Renal cortex interstitium (tissue), 11 donors: Measurements from ENCODE around the gene VAV2. TPM values are rescaled to one million over a fixed set of nuclear protein-coding genes. Genes with fewer than 3 reads are reported as not detected.
"Not testable (repeated sequence)": the region's sequence is repeated elsewhere in the genome, so short reads cannot be mapped to it uniquely, and the experiment has no call there.

Experiments
- DNase-seq, 11 donors: peaks; one replicate each; pipeline ENCODE4 v3.0.0-alpha.2; 2013; ENCODE audit warnings: low read depth in 9 of 11, low spot score in 4 of 11; ENCODE audit errors: extremely low read depth in 1 of 11
- polyA plus RNA-seq, 3 donors: library from polyadenylated mRNA; unstranded; fragments of 120-200 nt; gene quantifications; one replicate each; pipeline ENCODE4 v1.2.1, GENCODE V29; 2013; ENCODE audit not compliant: insufficient read length in 3 of 3

VAV2 gene
- polyA plus RNA-seq, 3 donors = 37.2 to 66.2 (median 40.4) TPM

DNA sequence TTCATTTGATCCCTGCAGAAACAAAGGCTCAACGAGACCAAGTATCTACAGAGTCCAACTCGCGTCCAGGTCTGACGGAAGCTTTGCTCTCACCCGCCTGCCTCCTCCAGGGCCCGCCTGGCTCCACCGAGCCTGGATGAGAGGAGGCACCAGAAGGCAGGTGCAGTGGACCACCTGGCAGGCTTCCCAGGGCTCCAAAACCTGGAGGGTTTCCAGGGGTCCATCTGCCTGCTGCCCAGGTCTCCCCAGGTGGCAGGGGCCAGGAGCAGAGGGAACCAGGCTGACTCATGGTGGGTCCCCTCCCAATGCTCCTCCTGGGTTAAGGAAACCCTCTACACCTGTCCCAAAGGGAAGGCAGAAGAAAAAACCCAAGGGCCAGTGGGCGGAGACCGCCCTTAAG, 59.5 kb downstream of the VAV2 start:
- no peak for DNase-seq

DNA sequence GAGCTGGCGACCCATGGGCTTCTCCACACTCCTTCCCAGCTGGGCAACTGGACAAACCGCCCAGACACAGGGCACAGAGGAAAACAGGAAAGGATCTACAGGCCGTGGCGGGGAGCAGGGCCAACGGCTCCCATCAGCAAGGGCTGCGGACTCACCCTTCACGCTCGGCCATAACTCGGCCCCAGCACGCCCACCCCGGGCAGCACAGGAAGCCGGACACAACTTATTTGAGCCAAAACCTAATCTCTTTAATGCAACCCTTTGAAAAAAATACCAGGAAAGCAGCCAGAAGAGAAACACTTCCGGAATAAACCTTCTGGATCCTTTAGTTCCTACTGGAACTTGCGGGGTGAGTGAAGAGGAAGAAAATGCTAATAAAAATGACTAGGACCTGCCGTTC, 59.9 kb downstream of the VAV2 start:
- DNase-seq = no peak

DNA sequence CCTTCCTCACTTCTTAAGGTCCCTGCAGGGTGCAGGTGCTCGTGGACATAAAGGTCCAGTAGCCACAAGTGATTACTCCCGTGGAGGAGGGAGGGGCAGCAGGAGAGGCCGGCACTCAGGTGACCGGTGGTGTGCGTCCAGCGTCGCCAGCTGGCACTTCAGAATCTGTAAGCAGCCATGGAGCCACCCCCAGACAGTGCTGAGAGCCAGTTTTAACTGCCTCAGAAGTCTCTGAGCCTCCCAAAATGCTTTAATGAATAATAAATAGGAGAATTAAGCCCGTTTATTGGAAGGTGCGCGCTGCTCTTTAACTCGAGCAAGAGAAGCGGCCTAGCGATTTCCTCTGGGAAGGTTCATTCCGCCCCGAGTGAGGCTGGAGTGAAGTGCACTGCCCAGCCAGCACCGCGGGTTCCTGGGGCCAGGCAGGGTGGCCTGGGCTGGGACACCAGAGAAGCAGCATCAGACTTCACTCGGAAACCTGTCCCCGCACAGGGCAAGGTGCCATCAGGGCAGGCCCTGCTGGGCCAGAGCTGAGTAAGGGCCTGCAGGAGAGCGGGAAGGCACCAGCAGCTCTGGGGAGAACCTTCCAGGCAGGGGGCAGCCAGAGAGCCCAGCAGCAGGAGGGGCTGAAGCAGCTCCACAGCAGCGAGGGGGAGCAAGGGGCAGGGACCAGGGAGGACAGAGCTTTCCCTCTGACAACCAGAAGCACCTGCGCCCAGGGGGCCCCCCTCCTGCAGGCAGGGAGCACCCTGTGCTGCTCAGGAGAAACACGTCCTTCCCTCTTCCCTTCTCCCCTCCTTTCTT, 61.2 kb downstream of the VAV2 start:
- DNase-seq = no peak

DNA sequence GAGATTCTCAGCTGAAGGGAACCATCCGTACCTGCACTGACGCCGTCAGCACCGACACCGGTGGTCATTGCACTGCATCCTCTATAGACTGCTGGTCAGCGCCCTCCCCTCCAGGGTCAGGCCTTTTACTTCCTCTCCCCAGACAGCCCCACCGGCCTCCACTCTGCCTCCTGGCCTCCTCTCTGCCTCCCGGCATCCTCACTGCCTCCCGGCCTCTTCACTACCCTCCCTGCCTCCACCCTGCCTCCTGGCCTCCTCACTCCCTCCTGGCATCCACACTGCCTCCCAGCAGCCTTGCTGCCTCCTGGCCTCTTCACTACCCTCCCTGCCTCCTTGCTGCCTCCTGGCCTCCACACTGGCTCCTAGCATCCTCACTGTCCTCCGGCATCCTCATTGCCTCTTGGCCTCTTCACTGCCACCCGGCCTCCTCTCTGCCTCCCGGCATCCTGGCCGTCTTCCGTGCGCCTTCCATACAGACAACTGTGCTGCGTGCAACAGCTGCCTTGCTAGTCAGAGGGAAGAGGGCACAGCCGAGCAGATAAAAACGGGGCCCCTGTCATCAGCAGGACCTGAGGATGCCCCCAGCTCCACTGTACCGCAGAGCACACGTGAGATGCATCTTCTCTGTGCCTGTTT, 62.0 kb downstream of the VAV2 start:
- no peak for DNase-seq

DNA sequence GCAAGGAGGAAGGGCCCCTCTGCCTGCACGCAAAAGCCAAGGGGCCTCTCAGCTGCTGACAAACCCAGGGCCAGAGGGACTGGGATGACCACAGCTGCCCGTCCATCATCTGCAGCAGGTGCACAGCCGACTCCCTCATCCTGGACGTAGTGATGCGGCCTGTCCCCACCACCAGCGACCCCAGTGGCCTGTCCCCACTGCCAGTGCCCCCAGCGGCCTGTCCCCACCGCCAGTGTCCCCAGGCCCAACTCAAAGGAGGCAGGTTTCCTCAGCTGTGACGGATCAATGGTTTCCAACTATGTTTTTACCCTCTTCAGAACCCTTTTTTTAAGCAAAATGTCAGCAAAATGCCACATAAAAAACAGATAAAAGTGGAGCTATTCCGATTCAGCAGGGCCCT, 62.5 kb downstream of the VAV2 start:
- no peak for DNase-seq

DNA sequence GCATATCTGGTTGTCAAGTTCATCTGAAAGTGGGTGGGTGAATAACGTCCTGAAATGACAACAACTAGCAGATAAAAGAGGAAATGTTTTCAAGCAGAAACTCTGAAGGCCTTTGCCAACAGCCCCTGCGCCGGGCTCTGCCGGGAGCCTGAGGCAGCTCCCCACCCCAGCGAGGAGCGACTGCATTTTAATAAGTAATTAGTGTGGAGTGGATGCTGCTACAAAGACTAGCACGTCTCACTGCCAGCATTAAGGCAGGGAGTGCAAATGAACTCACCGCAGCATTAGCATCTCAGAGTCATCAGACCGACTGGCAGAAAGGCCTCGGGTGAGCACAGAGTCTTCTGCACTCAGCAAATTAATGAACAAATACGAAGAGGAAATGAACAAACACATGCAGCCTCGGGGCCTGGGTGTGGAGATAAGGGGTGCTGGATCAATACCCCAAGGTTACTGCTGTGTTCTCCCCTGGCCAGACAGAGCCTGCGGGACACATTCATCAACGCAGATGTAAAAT, 63.8 kb downstream of the VAV2 start:
- DNase-seq = no peak

DNA sequence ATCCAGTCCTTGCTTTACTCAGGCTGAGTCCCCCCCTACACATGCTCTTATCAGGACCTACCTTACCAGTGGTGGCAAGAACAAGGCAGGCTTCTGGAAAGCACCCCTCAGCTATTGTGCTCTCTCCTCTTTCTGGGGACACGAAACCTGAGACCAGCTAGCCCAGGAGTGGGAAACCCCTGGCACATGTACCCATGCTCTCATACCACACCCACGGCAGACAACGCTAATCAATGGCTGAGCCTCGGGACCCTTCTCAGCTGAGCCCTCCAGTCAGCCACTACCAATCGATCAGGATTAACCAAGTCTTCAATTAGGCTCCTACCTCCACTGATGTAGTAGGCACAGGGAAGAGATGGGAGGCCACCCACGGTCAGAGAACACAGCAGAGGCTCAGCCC, 65.1 kb downstream of the VAV2 start:
- no peak for DNase-seq

DNA sequence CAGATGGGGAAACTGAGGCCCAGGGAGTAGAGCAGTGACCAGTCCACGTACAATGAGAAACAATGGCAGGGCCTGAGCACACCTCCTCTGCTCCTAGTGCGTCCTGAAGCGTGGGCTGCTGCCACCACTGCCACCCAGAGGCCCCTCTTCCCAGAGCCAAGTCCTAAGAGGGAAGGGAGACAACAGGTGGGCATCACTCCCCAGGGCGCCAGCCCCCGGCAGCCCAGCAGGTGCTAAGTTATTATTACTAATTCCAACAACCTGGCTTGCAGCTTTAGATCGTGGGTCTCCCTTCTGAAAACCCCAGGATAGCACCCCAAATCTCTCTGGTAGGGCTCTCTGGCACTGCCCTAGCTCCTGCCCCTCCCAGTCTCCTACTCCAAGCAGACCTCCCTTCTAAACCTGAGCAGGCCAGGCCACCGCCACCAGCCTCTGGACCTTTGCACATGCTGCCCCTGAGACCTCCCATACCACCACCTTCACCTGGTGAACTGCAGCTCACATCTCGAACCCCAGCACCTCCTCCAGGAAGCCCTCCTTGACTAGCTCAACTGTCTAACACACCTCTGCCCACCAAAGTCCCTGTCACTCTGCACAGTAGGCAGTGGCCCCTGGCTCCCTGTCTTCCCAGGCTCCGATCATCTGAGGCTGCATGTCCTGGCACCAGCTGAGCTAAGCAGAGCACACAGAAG, 65.8 kb downstream of the VAV2 start:
- DNase-seq = no peak

DNA sequence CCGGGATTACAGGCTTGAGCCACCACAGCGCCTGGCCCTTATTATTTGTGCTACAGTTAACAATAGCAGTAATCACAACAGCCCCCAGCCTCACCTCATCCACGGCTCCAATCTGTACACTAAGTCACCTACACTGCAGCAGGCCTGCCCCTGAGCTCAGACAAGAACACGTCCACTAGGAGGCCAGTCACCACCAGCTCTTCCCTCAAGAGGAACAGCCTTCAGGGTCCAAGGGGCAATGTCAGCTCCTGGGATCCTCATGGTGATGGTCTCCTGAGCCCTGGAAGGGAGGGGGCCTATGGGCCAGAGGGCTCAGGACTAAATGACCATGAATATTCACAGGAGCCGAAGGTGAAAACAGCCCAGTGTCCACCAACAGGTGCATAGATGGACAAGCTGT, 67.7 kb downstream of the VAV2 start:
- no peak for DNase-seq

DNA sequence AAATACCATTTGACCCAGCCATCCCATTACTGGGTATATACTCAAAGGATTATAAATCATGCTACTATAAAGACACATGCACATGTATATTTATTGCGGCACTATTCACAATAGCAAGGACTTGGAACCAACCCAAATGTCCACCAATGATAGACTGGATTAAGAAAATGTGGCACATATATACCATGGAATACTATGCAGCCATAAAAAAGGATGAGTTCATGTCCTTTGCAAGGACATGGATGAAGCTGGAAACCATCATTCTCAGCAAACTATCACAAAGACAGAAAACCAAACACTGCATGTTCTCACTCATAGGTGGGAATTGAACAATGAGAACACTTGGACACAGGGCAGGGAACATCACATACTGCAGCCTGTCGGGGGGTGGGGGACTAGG, 68.5 kb downstream of the VAV2 start:
- DNase-seq = not testable (repeated sequence)

DNA sequence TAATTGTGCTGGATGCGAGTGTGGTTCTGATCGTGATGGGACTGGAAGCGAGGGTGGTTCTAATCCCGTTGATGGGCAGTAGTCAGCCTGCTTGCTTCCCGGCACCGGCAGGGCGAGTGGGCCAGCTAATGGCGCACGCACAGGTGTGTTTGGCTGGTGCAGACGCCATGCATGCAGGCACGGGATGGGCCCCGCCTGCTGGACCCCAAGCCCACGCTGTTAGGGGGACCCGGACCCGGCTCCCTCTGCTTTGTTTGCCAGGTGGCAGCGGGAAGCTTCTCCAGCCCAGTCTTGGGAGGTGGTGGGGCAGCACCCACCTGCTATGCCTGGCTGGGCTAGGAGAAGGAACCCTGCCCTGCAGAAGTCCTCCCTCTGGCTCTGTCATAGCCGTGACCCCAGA, 70.3 kb downstream of the VAV2 start:
- no peak for DNase-seq

DNA sequence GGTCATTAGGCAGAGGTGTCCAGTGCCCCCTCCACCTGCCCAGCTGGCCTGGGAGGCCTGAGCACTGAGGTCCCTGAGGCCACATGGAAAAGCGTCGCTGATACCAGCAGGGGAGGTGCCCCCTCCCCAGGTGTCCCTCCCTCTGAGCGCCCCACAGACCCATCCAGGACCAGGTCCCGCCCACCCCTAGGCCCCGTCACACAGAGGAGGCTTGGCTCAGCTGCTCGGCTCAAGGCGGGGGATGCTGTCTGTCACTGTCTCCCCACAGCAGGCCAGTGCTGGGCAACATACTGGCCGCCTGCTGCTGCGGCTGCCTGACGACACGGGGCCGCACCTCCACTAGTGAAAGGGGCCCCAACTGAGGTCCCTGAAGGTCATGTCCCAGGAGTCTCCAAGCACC, 71.7 kb downstream of the VAV2 start:
- DNase-seq = no peak

DNA sequence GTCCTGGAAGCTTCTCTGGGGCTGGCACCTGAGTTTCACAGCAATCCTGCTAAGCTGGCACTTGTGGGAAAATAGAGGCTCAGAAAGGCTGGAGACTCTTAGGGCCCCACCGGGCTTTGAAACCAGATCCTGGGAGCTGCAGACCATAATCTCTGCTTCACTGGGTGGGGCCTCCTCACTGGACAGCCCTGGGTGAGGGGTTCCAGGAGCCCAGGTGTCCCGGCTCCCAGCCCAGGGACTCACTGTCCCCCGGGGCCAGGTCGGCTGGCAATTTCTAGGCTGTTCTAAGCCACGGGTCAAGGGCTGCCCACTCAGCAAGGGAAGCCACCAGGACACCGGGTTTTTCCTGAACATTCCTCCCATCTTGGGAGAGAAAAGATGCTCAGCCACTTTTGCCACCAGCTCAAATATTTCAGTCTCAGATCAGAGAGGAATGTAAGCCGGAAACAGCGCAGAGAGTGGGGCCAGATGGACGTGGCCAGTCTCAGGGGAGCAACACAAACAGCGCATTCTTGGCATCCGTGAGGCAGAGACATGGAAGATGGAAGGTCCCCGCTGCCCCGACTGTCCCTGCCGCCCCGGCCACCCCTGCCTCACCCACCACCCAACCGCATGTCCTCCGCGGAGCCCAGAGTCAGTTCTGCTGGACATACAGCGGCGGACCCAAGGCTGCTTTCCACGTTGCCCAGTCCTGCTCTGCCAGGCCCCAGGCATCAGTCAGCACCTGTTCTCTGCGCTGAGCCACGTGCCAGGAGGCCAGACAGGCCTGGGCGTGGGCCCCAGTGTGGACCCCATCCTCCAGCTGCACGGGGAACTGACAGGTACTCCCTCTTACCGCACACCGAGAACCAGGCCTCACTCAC, 72.6 kb downstream of the VAV2 start:
- no peak for DNase-seq

DNA sequence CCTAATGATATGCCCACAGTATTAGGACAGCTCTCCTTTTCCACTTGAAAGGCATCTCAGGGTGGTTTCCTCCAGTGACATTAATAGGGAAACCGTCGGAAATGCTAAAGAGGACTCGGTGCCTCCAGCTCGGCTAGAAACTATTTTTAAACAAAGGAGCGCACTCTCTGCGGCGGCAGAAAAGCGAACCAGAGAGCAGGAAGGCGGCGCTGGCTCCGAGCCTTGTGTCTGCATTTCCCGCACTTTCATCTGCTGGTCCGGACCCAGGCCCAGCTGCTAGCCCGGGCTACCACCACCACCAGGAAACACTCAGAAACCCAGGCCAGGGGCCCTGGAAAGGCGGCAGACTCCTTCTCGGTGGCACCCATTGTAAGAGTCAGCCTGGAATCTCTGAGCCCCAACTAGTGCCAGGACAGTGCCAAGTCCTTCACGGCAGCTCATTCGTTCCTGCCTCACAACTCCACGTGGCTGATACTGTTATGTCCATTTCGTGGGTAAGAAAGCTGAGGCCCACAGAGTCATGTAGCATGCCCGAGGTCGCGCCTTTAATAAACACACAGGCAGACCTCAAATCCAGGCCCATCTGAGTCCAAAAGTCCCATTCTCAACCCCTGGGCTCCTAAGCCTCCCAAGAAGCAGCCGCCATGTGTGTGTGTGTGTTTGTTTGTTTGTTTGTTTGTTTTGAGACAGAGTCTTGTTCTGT, 73.9 kb downstream of the VAV2 start:
- DNase-seq = no peak

DNA sequence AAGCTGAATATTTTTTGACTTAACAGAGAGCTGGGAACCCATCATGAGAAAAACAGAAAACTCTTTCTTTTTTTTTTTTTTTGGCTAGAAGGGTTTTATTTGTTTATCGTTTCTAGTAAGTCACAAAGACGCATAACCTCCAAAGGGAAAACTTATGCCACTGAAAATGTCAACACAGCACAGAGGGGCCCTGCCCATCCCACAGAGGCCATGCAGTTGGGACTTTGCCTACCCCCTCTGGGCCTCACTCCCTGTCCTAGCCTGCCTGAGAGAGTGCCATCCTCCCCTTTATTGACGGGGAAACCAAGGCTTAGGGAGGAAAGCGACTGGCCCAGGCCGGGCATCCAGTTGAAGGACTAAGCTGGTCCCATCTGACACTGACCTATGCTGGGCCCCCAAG, 74.7 kb downstream of the VAV2 start:
- no peak for DNase-seq

DNA sequence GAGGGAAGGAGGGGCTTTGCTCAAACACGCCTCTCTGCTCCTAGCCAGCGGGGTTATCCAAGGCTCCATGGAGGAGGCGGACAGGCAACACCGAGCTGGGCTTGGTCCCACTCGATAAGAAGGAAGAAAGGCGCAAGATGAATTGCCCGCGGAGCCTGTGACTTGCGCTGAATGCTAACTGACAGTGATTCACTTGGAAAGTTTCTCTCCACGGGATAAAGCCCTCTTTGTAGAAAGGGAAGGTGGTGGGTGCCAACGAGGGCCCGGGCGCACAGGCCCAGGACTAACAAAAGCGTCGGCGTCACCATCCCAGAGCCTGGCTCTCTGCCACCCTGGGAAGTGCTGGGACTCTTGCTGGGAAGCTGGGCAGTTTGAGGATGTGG, 76.0 kb downstream of the VAV2 start:
- DNase-seq = no peak

DNA sequence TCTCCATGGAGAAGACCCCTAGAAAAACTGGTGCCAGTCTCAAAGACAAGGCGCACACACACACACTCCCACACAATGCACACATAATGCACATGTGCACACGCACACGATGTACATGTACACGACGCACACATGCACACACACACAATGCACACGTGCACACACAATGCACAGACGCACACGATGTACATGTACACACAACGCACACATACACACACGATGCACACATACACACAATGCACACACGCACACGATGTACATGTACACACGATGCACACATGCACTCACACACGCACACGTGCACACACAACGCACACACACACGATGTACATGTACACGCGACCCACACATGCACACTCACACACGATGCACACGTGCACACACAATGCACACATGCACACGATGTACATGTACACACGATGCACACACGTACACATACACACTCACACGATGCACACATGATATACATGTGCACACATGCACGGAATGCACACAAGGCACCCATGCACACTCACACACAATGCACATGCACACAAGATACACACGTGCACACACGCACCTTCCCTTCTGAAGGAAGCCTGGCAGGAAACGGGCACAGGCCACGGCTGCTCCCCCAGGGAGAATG, 76.5 kb downstream of the VAV2 start:
- DNase-seq = no peak
